Stimulated activated CD8-positive, alpha-beta memory T cell treated with anti-CD3 and anti-CD28 coated beads, Interleukin-2, amount 100 ng/mL, for 1 hour (primary cell): ENCODE data around the gene CRIM1.

Experiments
- DNase-seq, 2 donors: peaks; one replicate each; pipeline ENCODE4 v3.0.0-alpha.2; 2020; ENCODE audit warnings: low read depth in 2 of 2

CRIM1 gene

DNA sequence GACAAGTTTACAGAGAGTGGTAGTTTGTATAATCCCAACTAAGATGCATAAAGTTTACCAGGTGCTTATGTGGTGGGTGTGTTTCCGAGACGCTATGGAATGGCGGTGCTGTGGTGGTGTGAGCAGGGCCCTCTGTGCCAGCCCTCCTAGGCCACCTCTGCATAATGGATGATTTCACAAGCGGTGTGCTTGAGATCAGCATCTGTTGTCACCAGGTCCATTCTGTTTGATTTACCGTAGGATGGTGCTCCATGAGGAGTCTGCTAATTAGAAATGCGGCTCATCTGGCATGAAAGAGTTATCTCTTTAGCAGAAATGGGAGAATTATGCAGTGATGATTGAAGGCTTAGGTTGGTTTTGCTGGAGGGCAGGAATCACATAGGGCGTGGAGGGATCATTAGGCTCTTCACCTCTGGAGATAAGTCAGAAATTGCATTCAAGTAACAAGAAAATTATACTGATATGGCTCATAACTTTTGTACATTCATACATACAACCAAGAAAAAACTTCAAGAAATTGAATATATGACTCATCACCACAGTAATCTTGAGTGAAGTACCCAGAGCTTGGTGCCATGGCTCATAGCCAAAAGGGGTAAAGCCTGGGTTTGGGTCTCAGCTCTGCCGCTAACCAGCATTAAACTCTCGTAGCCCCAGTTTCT is 41.4 kb downstream of the CRIM1 start:
- DNase-seq, result no peak

DNA sequence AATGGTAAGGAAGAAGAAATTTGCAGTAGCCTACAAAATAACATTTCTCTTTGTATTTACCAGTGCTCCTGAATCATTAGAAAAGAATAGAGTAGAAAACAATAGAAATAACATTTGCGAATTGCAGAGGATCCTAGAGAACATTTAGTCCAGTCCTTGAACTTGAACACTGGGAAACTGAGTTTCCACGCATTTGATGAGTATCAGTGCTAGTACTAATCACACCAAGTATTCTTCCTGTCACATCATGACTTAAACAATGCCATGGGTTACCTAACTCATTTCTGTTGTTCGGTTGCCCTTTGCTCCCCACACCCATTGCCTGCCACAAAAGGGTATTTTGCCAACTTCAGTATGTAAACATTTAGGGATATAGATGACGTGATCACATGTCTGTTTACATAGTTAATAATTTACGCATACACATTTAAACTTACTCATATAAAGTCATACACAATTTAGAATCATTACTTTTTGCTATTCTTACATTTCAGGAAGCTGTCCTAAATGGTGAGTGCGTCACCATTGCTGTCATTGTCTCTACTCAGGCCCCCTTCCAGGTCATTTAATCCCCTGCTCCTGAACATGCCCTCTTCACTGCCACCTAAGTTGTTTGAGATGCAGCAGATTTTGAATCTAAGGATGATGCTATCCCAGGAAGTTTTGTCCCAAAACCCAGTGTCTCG is 42.3 kb downstream of the CRIM1 start:
- no peak for DNase-seq

DNA sequence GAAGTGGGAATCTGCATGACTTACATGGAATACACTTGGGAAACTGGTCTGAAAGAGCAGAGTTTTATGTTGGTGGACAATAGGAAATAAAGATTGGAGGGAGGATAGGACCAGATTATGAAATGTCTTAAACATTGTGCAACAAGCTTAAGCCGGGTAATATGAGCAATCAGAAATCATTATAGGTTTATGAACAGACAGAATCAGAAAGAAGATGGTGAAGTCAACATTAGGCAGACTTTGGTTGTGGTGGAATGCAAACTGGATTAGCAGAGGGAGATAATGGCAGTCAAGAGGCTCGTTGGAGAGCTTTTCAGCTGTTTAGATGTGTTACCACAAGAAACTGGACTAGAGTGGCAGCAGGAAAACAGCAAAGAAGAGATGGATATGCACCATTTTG is 43.5 kb downstream of the CRIM1 start:
- no peak for DNase-seq

DNA sequence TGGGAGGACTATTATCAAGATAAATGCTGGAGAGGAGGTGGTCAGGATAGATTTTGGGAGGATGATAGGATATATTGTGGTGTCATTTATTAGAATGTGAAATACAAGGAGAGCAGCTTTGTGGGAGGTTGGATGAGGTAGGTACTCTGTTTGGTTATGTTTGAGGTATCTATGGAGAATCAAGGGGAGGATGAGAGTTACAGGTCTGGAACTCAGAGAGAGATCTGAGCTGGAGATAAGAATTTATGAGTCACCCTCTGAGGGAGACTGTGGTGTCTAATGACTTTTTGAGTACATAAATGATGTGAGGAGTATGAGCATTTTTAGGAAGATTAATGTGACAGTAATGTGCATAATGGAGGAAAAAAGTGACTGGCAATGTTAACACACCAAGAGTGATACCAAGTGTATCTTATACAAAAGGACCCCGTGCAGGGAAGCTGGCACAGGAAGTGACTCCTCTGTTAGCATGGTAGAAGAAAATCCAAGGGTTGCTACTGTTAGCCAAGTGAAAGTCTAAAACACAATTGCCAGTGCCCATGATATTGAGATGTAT is 48.2 kb downstream of the CRIM1 start:
- no peak for DNase-seq

DNA sequence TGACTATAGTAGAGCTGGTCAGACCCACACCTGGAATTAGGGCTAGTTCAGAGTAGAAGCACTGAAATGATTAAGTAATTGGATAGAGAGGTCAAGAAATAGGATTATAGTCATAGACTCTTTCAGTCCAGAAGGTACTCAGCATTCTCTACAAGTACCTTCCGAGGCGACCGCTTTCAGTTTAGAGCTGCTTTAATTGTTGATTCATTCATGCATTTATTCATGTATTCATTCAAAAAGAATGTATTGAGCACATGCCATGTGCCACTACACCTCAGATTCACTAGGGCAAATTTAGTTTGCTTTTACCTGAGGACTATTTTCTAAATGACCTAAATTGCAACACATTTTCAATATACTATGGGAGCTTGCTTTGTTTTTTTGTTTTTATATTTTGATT is 48.7 kb downstream of the CRIM1 start:
- DNase-seq, result no peak

DNA sequence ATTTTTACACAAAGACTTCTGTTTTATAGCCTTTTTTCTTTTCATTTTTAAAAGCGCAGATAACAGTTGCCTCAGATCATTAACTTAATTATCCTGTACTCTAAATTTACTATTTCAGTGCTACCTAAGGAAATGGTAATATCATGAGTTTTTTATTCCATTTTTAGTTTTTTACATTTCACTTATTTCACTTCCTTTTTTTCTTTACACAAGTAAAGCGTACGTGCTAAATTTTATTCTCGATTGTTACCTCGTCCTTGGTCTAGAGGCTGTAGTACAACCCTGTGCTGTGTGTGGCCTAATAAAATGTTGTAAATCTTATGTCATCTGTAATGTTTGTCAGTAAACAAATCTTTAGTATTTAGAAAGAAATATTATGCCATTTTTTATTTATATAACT is 49.2 kb downstream of the CRIM1 start:
- no peak for DNase-seq

DNA sequence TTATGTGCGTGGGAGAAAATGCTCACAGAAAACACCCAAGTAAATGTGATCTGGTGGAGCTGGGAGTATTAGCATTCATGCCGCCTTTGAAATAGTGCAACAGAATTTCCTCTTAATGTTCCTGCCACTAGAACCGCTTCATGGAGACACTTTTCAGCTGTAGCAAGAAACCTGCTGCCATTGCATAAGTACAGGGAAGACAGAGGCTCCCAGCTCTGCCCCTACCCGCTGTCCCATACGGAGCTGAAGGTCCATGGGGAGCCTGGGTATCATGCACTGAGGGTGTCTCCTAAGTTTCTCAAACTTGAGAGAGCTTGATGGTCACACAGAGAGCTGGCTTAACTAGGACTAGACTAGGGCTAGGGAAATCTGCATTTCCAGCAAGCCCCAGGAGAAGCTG is 49.6 kb downstream of the CRIM1 start:
- no peak for DNase-seq

DNA sequence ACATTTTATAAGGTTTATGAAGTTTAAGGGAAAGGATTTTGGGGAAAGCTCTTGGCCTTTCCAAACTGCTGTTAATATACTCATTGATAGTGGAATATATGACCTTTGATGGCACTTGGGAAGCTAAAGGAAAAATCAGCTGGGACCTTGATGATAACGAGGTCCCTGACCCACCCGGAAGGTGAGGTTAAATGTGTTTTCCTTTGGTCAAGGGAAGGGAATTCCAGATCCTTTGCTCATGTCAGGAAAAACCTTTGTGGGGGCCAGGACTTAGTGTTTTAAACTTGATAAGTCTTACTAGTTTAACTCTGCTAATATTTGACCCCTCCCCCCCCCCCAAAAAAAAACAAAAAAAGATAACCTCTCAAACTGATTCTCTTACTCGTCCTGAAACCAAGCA is 50.7 kb downstream of the CRIM1 start:
- DNase-seq, result no peak

DNA sequence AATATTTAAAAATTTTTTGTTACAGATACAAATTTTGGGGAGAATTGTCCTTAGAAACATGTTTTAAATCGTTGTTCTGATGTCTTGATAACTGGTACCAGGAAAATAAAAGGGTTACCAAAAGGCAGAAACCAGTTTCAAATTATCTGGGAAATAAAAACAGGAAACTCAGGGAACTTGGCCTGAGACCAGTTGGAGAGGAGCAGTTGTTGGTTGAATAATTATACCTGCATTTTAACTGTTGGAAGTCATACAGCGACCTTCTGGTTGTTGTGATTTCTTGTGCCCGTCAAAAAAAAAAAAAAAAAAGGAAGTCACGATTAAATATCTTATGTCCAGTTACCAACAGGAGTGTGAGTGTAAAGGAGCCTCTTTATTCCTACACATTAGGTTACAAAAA is 51.8 kb downstream of the CRIM1 start:
- DNase-seq, result no peak

DNA sequence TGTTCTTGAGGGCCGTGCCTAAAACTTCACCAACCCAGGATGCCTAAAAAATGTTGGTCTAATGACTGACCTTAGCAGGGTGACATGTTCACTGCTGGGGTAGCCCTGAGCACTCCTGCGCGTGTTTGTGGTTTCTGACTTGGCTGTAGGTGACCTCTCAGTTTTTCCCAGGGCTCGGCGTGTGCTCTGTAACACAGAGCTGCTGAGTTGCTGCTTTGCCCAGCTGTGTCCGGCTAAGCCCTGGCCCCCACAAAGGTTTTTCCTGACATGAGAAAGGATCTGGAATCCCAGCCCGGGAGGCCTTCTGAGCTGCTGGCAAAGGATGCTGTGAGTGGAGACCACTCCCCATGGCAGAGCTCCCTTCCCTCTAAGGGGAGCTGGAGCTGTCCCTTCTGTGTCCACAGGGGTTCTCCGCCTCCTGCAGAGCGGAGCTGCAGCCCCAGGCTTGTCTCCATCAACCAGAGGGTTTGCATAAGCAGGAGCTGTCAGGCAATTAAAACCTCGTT is 52.7 kb downstream of the CRIM1 start:
- DNase-seq, result no peak

DNA sequence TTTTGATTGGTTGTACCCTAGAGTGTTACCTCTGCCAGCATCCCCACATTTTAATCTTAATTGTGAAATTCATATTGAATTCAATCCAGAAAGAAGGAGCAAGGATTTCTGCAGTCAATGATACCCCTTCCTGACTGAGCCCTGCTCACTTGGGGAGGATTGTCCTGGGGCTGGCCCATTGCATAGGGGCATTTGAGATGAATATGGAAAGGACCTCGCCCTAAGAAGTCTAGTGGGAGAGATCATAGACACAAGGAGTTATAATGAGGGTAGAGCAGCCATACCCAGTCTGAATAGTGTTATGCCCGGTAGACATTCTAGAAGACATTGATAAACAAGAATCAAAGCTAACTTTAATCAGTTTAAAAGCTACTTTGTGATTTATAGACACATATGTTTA is 53.8 kb downstream of the CRIM1 start:
- no peak for DNase-seq

DNA sequence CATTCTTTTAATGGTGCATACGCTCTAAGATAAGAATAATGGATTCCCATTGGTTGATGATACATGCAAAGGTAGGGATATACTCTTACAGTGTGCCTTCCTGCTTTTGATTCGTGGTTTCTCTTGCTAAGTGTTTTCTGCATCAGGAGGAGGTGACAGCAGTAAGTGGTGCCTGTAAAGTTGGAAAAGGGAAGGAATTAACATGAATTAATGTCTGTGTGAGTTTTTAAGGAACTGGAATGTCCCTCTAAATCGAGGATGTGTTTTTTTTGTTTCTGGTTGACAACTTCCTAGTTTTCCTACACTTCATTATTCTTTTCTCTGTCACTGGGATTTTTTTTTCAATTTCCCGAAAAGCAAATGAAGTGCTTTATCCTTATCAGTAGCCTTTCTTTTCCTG is 54.4 kb downstream of the CRIM1 start:
- DNase-seq, result no peak

DNA sequence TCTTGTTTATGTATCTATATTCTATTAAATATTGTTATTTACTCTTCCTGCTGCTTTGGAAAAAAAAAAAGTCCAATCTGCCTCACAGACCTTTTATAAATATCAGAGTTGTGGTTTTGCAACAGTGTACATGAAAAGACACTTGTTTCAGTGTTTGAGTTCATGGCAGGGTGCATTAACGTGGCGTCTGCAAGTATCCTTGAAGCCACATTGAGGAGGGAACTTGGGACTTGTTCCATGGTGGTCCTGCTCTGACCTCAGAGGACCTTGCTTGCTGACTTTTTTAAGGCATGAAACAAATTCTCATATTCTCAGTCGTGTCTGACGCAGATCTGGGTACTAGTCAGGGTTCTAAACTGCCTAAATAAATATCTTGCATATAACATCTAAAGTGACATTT is 55.1 kb downstream of the CRIM1 start:
- no peak for DNase-seq

DNA sequence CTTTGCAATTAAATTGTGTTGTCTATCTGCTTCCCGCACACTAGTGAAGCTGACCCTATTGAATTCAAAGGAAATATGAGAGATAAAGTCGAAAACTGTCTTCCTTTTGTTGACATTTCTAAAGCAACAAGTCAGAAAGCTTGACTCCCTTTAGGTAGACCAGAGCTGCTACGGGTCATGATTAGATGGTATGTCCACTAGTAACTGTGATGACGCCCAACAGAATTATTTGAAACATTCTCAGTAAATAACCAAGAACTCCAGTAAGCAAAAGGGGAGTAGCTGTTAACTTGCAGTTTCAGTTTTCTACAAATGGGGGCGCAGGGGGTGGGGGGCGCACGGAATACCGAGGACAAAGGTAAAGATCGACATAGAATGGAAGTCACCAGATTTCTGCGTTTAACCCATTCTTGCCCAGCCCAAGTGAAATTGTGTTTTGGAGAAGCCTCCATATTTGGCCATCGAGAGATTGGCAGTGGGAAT is 56.4 kb downstream of the CRIM1 start:
- DNase-seq, result no peak

DNA sequence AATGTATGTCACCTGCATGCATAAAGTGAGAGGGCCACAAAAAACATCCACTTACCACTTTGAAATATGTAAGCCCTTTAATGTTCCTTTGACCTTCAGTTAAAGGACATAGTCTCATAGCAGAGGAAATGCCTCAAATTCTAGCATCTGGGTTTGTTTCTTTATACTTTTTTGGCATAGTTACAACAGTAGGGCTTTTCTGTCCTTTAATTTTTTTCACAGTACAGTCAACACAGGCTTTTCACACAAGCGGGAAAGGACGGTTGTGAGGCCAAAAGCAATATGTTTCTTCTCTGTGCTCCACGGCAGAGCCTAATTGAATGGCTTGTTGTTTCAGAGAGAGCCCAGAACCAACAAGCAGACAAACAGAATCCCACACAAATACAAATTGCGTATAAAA is 57.6 kb downstream of the CRIM1 start:
- DNase-seq, result no peak

DNA sequence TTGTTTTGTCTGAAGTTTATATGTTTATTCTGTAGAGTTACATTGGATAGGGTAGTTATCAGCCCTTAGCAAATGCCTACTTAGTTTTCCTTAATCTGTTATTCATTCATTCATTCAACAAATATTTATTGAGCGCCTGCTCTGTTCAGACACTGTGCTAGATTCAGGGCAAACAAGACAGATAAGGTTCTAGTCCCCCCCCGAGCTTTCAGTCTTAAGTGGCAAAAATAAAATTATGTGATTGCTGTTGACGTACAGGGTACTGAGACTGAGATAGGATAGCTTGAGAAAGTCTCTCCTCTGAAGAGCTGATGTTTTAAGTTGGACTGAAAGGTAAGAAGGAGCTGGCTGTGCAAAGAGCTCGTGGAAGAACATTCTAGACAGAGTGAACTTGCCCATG is 58.7 kb downstream of the CRIM1 start:
- DNase-seq, result no peak

DNA sequence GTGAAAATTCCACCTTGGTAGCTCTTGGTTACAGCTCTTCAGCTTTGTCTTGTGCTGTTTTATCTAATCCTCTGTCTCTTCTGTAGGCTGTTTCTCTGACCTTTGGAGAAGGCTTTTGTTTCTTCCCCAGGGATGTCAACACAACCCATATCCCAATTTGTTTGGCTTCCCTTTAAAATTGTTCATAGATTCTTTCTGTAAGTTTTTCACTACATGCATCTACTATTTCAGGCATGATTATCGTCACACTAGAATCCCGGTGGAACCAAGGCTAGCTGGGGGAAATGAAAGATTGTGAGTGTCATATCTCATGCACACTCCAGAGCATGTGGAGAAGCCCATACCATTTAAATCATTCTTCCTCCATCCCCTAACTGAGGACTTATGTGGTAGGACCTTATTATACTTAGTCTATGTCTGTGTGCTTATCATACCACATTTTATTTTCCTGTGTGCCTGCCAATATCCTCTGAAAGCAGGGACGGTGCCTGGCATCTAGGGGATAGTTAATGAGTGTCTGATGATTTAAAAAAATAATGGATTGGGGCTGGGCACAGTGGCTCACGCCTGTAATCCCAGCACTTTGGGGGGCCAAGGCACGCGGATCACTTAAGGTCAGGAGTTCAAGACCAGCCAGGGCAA is 59.9 kb downstream of the CRIM1 start:
- no peak for DNase-seq

DNA sequence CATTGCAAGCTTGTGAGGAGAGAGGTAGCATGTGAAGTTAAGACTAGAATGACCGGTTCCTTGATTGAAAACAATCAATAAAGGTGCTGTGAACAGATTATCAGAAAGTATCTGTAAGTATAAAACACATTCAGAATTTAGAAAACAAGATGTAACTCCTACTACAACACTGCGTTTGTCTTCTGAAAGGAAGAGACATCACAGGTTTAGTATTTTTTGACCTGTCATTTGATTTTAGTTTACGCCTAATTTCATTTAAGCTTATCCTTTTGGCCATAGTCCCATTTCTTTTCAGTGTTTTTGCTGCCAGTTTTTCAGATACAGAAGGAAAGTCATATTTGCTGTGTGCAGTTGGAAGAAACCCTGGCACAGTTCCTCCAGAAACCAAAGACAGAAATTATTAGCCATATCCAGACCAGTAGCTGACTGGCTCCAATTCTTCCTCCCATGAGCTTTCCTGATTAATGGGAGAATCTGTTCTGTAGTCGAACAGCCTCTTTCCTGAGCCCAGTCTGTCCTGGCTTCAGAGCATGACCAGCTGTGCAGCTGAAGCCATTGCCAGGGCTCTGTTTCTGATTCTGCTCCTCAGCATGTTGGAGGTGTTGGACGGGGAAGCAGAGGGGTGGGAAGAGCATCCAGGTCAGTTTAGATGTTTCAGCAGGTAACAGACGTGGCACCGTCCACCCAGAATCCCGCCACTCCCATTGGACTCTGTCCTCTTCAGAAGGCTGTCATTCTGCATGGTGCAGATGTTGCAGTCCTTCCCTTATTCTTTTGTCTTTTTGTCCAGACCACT is 61.0 kb downstream of the CRIM1 start:
- DNase-seq, result no peak

DNA sequence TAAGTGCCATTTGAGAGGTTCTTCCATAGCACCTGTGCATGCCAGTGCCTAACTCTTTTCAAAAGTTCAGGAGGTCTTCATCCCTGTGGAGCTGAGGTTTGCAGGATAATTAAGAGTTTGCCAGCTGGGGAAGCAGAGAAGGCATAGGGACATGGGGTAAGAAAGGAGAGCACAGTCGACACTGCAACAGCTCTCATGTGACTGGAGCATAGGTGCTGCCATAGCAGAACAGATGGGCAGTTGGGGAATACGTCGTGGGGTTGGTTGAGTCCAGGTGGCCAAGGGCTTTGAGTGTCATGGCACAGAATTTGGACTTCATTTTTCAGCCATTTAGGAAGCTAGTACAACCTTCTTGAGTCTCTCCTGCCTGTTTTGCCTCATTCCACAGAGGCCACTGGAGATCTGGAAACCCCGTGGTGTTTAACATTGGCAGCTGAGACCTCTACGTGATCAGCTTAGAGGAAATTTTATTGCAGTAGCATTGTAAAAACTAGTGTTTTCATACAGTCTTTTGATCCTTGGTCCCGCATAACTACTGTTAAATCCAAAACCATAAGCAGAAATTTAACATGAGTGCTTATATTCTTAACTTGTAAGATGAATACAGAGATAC is 65.1 kb downstream of the CRIM1 start:
- no peak for DNase-seq

DNA sequence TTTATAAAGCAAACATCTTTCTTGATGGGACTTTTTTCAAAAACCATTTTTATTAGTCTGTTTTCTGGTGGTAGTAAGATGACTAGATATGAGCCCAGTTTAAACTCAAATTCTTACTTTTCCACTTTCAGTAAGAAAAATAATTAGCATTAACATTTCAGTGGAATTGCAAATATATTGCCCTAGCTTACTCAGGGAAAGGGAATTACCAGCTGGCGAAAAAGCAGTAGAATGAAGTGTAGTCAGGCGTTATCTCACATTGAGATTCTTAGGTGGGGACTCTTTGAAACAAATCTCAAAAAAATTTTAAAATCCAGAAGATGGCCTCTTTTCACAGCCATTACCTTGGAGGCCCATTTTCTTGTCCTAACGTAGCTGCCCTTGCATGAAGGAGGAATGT is 65.8 kb downstream of the CRIM1 start:
- DNase-seq, result no peak

DNA sequence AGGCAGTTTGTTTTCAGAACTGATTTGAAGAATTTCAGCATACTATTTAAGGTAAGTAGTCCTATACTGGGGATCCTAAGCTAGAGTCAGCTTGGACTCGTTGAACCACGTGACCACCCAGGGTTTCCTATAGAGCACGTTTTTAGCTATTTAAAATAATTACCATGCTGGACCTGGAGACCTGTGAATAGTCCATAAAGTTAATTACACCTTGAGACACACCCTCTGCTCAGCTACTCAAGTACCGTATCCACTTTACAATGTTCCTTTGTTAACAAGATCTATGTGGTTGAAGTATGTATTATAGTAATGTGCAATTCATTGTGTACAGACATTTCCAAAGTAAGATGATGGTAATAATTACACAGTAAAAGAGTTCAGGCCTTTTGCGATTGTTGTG is 67.6 kb downstream of the CRIM1 start:
- no peak for DNase-seq
